HepG2 (cell line): Measurements from ENCODE around the gene FGFR2. TPM values are rescaled to one million over a fixed set of nuclear protein-coding genes. Genes with fewer than 3 reads are reported as not detected.

Experiments used
- ATAC-seq: fragments of 200-7000 bp; cut with Tn5 transposase; 3 replicates; pipeline ENCODE4 v1.9.1; 2020; ENCODE audit warnings: mild to moderate bottlenecking, moderate library complexity
- BruUV-seq: library from RNA; stranded (reverse); fragments of 400-500 nt; replicated peaks from 2 replicates; lab custom pipeline; 2021; lab: Mats Ljungman, UMichigan
- CTCF ChIA-PET: fragments of 300-600 bp; formaldehyde crosslinking; extraction: SDS; loops from one replicate; lab custom pipeline; 2021; ENCODE audit warnings: low total read pairs, inconsistent platforms, low intra/inter-chr PET ratio; lab: Yijun Ruan, JAX
- POLR2A ChIA-PET: fragments of 350-600 bp; sonication (Branson Sonifier 250); formaldehyde crosslinking; loops from one replicate; lab custom pipeline; 2020; ENCODE audit warnings: antibody characterized with exemption, inconsistent platforms; lab: Yijun Ruan, JAX
- DNase-seq: peaks from one replicate; pipeline ENCODE4 v3.0.0-alpha.2; 2015; ENCODE audit warnings: low spot score
- FAIRE-seq: peaks from 3 replicates; lab custom pipeline; 2011; peaks lifted over from hg19 to GRCh38; lab: Jason Lieb, UNC
- H2AFZ ChIP-seq: one replicate; pipeline ENCODE4 v1.6.1; 2011; ENCODE audit warnings: low read length, inconsistent platforms
- H3K27ac ChIP-seq: fragments of 300-600 bp; 3 replicates; pipeline ENCODE4 v1.8.0; 2011; ENCODE audit warnings: mixed run types, mild to moderate bottlenecking, mixed read lengths, low read length, inconsistent platforms; ENCODE audit not compliant: insufficient read depth; ENCODE audit errors: extremely low read length
- H3K27me3 ChIP-seq, 2 experiments: fragments of 200-600 bp in 1 of 2; 2 replicates in 1 of 2; 3 replicates in 1 of 2; pipeline versions ENCODE4 v1.6.0 to v1.8.0; 2011; ENCODE audit warnings: low read length in 2 of 2, mild to moderate bottlenecking in 2 of 2, moderate library complexity in 2 of 2, inconsistent platforms in 1 of 2; ENCODE audit not compliant: insufficient read depth in 2 of 2, control insufficient read depth in 1 of 2
- H3K36me3 ChIP-seq, 2 experiments: fragments of 200-600 bp in 1 of 2; replicated peaks in 1 of 2; 2 replicates in 1 of 2; 3 replicates in 1 of 2; pipeline versions ENCODE4 v1.5.1 to v1.8.0; 2011; ENCODE audit warnings: low read length in 2 of 2, inconsistent platforms in 1 of 2; ENCODE audit not compliant: insufficient read depth in 2 of 2, control insufficient read depth in 1 of 2
- H3K4me1 ChIP-seq: 2 replicates; pipeline ENCODE4 v1.5.1; 2012; ENCODE audit warnings: low read length, inconsistent platforms; ENCODE audit not compliant: insufficient read depth
- H3K4me2 ChIP-seq: 2 replicates; pipeline ENCODE4 v1.6.0; 2011; ENCODE audit warnings: low read depth, low read length, inconsistent platforms
- H3K4me3 ChIP-seq, 3 experiments: fragments of 200-600 bp in 1 of 3; sonication (generic), shearing (Covaris generic) in 1 of 3; replicated peaks in 1 of 3; 2 replicates each; pipeline ENCODE4 v1.5.1; 2011 to 2016; ENCODE audit warnings: low read length in 3 of 3, inconsistent platforms in 2 of 3, low read depth in 2 of 3, mild to moderate bottlenecking in 2 of 3, control low read depth in 1 of 3, mixed read lengths in 1 of 3; ENCODE audit not compliant: insufficient read depth in 1 of 3
- H3K79me2 ChIP-seq: one replicate; pipeline ENCODE4 v1.6.1; 2011; ENCODE audit warnings: low read length, inconsistent platforms; ENCODE audit not compliant: insufficient read depth
- H3K9ac ChIP-seq: 2 replicates; pipeline ENCODE4 v1.6.0; 2011; ENCODE audit warnings: mild to moderate bottlenecking, low read depth, low read length, inconsistent platforms; ENCODE audit not compliant: insufficient read depth
- H3K9me3 ChIP-seq: 2 replicates; pipeline ENCODE4 v1.5.1; 2012; ENCODE audit warnings: mild to moderate bottlenecking, low read length
- H4K20me1 ChIP-seq: 2 replicates; pipeline ENCODE4 v1.6.0; 2011; ENCODE audit warnings: inconsistent platforms, mild to moderate bottlenecking, low read length, moderate library complexity; ENCODE audit not compliant: insufficient read depth
- FOXA1 ChIP-seq, 2 experiments: fragments of 450-650 bp in 1 of 2; sonication (generic) in 1 of 2; formaldehyde crosslinking in 1 of 2; IDR thresholded peaks; 2 replicates each; pipeline versions ENCODE4 v1.4.0 to v1.6.1; 2016 to 2020; ENCODE audit warnings: missing genetic modification reagents in 1 of 2
- FOXA3 ChIP-seq: IDR thresholded peaks from 2 replicates; pipeline ENCODE4 v1.6.1; 2016; ENCODE audit warnings: missing genetic modification reagents, missing compliant biosample characterization
- HOXA3 ChIP-seq: sonication (generic); formaldehyde crosslinking; IDR thresholded peaks from 2 replicates; pipeline ENCODE4 v1.5.0; 2020; ENCODE audit warnings: missing genetic modification reagents
- NR2F6 ChIP-seq, 2 experiments: IDR thresholded peaks; 2 replicates each; pipeline ENCODE4 v1.6.1; 2016; ENCODE audit warnings: antibody characterized with exemption in 1 of 2, mild to moderate bottlenecking in 1 of 2
- SALL1 ChIP-seq: sonication (generic); formaldehyde crosslinking; IDR thresholded peaks from 2 replicates; pipeline ENCODE4 v1.8.0; 2022; ENCODE audit warnings: mild to moderate bottlenecking, missing genetic modification reagents
- SAP130 ChIP-seq: IDR thresholded peaks from 2 replicates; pipeline ENCODE4 v1.6.1; 2016; ENCODE audit warnings: low read depth
- ZNF317 ChIP-seq: sonication (generic); formaldehyde crosslinking; IDR thresholded peaks from 2 replicates; pipeline ENCODE4 v1.5.0; 2020; ENCODE audit warnings: mild to moderate bottlenecking, missing genetic modification reagents
- ZNF484 ChIP-seq: sonication (generic); formaldehyde crosslinking; IDR thresholded peaks from 2 replicates; pipeline ENCODE4 v1.5.1; 2020; ENCODE audit warnings: mild to moderate bottlenecking, low read depth, missing genetic modification reagents, borderline replicate concordance
- WGBS: methylation state at CpG from one replicate; pipeline ENCODE4 v1.1.6; 2017; ENCODE audit warnings: low lambda C conversion rate; 5-methylcytosine and 5-hydroxymethylcytosine counted together
- in situ Hi-C: cut with HindIII; loops from 2 replicates; pipeline ENCODE4 v1.10.0; 2017; ENCODE audit warnings: low pct_unique_long_range_greater_than_20kb; ENCODE audit not compliant: extremely low pct_ligation_motif_present
- intact Hi-C: fragments of 100-400 bp; cut with micrococcal nuclease; formaldehyde crosslinking; loops from one replicate; pipeline ENCODE4 v1.10.0; 2022; ENCODE audit not compliant: unreplicated experiment
- polyA plus RNA-seq, 8 experiments: library from polyadenylated mRNA; depleted of rRNA in 3 of 8; stranded (reverse) in 7 of 8; unstranded in 1 of 8; fragments of >200 nt; fragmentation: Illumina TruSeq in 4 of 8; extraction: Trizol in 4 of 8; gene quantifications; 2 replicates each; pipeline versions ENCODE4 v1.2.1 to v1.2.3, GENCODE V29; 2011 to 2016; ENCODE audit warnings: low read depth in 4 of 8, missing spikeins in 1 of 8, mixed read lengths in 1 of 8; ENCODE audit not compliant: insufficient read depth in 1 of 8
- total RNA-seq, 5 experiments: library from RNA; depleted of rRNA; stranded (reverse); fragments of >200 nt; fragmentation: Illumina TruSeq; extraction: Trizol; gene quantifications; 2 replicates each; pipeline ENCODE4 v1.2.3, GENCODE V29; 2016; ENCODE audit warnings: low read depth in 1 of 5
- TF ChIP-seq, protein P1 (sequence below): sonication (generic); formaldehyde crosslinking; IDR thresholded peaks from 2 replicates; pipeline ENCODE4 v1.5.0; 2020; ENCODE audit warnings: mild to moderate bottlenecking, missing genetic modification reagents, moderate library complexity
- TF ChIP-seq, protein P2 (sequence below): sonication (generic); formaldehyde crosslinking; IDR thresholded peaks from 2 replicates; pipeline ENCODE4 v1.5.1; 2020; ENCODE audit warnings: mild to moderate bottlenecking, missing genetic modification reagents, moderate library complexity
- TF ChIP-seq, protein P3 (sequence below): sonication (generic); formaldehyde crosslinking; conservative IDR thresholded peaks from 2 replicates; pipeline ENCODE4 v1.4.0; 2020; ENCODE audit warnings: mild to moderate bottlenecking, missing genetic modification reagents, moderate library complexity
- TF ChIP-seq, protein P4 (sequence below): sonication (generic); IDR thresholded peaks from 2 replicates; pipeline ENCODE4 v1.6.1; 2016; ENCODE audit warnings: low read depth, borderline replicate concordance

Gene FGFR2
- total and polyA plus RNA-seq, 2 of the 13 experiments (the other 11 are each of a cell fraction or from before 2014, with no cell fraction given) = 1.6 to 2.6 TPM

DNA sequence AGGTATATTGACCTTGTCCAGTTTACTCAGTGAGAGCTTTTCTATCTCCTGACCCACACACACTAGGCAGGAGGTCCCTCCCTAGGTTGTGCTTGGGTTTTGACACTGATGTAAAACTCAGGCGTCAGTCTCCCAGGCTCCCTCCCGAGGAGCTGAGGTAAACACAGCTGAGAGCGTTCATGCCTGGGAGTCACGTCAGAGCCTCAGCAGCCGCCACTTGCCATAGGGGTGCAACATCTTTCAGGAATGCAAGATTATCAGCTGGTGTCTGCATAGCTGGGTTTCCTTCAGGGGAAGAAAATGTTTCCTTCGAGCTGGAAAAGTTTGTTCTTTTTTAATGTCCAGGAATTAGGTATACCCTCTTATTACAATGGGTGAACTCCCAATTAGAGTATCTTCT, 70.6 kb downstream of the FGFR2 start:
- Histone ChIP-seq H4K20me1 (no peaks in the 10 kb centered on the region), H3K9me3 (no peaks in the 10 kb centered on the region), H3K4me3 (no peak overlapping the region), H3K4me2 (0 out of 2 replicates have a peak overlapping the region, but pooled peaks have one; percentile 16), H3K27me3 (no peaks in the 10 kb centered on the region), H3K27ac (no peak overlapping the region), H3K36me3 (no peaks in the 10 kb centered on the region), H3K79me2 (no peaks in the 10 kb centered on the region), H3K4me1 (peaks cover 97% of the 10 kb centered on the region), H2AFZ (no peak overlapping the region), H3K9ac (no peak overlapping the region)
- CTCF ChIA-PET = no interaction called here
- POLR2A ChIA-PET = no interaction called here
- no peak for FAIRE-seq
- BruUV-seq = no TSS peak
- 33% methylated on average over 6 of the region's 6 CpGs for WGBS
- intact Hi-C loops (no loop called here), in situ Hi-C loops (no loop called here)
- DNase-seq = no peak
- no peak for ATAC-seq
- TF ChIP-seq ZNF484 (no peak), HOXA3 (CRISPR knock-in tag) (peak; percentile 33; the same call in 1 of the 2 replicates), ZNF317 (no peak), NR2F6 (IDR thresholded peaks at IDR 0.05) (0 out of 2 replicates have a peak, but pooled peaks have one; percentile 16), NR2F6 (CRISPR knock-in tag; IDR thresholded peaks at IDR 0.05) (no peak), FOXA3 (0 out of 2 replicates have a peak, but pooled peaks have one; percentile 8), FOXA1 (IDR thresholded peaks at IDR 0.05) (no peak), FOXA1 (CRISPR knock-in tag; IDR thresholded peaks at IDR 0.05) (peak; percentile 37; the same call in 1 of the 2 replicates), SALL1 (CRISPR knock-in tag) (peak; percentile 49), SAP130 (peak; percentile 15; the same call in 1 of the 2 replicates)
- TF ChIP-seq, protein P1, sequence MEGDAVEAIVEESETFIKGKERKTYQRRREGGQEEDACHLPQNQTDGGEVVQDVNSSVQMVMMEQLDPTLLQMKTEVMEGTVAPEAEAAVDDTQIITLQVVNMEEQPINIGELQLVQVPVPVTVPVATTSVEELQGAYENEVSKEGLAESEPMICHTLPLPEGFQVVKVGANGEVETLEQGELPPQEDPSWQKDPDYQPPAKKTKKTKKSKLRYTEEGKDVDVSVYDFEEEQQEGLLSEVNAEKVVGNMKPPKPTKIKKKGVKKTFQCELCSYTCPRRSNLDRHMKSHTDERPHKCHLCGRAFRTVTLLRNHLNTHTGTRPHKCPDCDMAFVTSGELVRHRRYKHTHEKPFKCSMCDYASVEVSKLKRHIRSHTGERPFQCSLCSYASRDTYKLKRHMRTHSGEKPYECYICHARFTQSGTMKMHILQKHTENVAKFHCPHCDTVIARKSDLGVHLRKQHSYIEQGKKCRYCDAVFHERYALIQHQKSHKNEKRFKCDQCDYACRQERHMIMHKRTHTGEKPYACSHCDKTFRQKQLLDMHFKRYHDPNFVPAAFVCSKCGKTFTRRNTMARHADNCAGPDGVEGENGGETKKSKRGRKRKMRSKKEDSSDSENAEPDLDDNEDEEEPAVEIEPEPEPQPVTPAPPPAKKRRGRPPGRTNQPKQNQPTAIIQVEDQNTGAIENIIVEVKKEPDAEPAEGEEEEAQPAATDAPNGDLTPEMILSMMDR (CRISPR knock-in tag) = peak; percentile 16; the same call in 1 of the 2 replicates
- TF ChIP-seq, protein P2, sequence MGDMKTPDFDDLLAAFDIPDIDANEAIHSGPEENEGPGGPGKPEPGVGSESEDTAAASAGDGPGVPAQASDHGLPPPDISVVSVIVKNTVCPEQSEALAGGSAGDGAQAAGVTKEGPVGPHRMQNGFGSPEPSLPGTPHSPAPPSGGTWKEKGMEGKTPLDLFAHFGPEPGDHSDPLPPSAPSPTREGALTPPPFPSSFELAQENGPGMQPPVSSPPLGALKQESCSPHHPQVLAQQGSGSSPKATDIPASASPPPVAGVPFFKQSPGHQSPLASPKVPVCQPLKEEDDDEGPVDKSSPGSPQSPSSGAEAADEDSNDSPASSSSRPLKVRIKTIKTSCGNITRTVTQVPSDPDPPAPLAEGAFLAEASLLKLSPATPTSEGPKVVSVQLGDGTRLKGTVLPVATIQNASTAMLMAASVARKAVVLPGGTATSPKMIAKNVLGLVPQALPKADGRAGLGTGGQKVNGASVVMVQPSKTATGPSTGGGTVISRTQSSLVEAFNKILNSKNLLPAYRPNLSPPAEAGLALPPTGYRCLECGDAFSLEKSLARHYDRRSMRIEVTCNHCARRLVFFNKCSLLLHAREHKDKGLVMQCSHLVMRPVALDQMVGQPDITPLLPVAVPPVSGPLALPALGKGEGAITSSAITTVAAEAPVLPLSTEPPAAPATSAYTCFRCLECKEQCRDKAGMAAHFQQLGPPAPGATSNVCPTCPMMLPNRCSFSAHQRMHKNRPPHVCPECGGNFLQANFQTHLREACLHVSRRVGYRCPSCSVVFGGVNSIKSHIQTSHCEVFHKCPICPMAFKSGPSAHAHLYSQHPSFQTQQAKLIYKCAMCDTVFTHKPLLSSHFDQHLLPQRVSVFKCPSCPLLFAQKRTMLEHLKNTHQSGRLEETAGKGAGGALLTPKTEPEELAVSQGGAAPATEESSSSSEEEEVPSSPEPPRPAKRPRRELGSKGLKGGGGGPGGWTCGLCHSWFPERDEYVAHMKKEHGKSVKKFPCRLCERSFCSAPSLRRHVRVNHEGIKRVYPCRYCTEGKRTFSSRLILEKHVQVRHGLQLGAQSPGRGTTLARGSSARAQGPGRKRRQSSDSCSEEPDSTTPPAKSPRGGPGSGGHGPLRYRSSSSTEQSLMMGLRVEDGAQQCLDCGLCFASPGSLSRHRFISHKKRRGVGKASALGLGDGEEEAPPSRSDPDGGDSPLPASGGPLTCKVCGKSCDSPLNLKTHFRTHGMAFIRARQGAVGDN (CRISPR knock-in tag) = peak; percentile 16; the same call in 1 of the 2 replicates
- TF ChIP-seq, protein P3, sequence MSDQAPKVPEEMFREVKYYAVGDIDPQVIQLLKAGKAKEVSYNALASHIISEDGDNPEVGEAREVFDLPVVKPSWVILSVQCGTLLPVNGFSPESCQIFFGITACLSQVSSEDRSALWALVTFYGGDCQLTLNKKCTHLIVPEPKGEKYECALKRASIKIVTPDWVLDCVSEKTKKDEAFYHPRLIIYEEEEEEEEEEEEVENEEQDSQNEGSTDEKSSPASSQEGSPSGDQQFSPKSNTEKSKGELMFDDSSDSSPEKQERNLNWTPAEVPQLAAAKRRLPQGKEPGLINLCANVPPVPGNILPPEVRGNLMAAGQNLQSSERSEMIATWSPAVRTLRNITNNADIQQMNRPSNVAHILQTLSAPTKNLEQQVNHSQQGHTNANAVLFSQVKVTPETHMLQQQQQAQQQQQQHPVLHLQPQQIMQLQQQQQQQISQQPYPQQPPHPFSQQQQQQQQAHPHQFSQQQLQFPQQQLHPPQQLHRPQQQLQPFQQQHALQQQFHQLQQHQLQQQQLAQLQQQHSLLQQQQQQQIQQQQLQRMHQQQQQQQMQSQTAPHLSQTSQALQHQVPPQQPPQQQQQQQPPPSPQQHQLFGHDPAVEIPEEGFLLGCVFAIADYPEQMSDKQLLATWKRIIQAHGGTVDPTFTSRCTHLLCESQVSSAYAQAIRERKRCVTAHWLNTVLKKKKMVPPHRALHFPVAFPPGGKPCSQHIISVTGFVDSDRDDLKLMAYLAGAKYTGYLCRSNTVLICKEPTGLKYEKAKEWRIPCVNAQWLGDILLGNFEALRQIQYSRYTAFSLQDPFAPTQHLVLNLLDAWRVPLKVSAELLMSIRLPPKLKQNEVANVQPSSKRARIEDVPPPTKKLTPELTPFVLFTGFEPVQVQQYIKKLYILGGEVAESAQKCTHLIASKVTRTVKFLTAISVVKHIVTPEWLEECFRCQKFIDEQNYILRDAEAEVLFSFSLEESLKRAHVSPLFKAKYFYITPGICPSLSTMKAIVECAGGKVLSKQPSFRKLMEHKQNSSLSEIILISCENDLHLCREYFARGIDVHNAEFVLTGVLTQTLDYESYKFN (CRISPR knock-in tag) = 0 out of 2 replicates have a peak, but pooled peaks have one; percentile 20
- TF ChIP-seq, protein P4, sequence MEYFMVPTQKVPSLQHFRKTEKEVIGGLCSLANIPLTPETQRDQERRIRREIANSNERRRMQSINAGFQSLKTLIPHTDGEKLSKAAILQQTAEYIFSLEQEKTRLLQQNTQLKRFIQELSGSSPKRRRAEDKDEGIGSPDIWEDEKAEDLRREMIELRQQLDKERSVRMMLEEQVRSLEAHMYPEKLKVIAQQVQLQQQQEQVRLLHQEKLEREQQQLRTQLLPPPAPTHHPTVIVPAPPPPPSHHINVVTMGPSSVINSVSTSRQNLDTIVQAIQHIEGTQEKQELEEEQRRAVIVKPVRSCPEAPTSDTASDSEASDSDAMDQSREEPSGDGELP = peak; percentile 92; the same call in 1 of the 2 replicates
